Psoas muscle (tissue), 8 donors: ENCODE measurements around the gene RHBDD3. TPM values are rescaled to one million over a fixed set of nuclear protein-coding genes. Genes with fewer than 3 reads are reported as not detected.

Experiments used
- ATAC-seq, 4 donors: fragments of 200-7000 bp; cut with Tn5 transposase; one replicate each; pipeline ENCODE4 v1.9.1; 2020; ENCODE audit warnings: moderate library complexity in 3 of 4, mild to moderate bottlenecking in 2 of 4
- DNase-seq, 2 donors: peaks; one replicate each; pipeline ENCODE4 v3.0.0-alpha.2; 2020
- H3K27ac ChIP-seq: fragments of 200-600 bp; one replicate; pipeline ENCODE4 v1.8.0; 2022
- H3K27me3 ChIP-seq, 3 donors: fragments of 200-600 bp in 1 of 3; one replicate each; pipeline versions ENCODE4 v1.6.1 to v1.8.0; 2013 to 2022; ENCODE audit warnings: low read length in 2 of 3, mild to moderate bottlenecking in 2 of 3, moderate library complexity in 1 of 3; ENCODE audit not compliant: insufficient read depth in 3 of 3
- H3K36me3 ChIP-seq, 2 donors: fragments of 200-600 bp in 1 of 2; one replicate each; pipeline versions ENCODE4 v1.6.1 to v1.8.0; 2013 to 2022; ENCODE audit warnings: low read depth in 1 of 2, mild to moderate bottlenecking in 1 of 2, moderate library complexity in 1 of 2; ENCODE audit not compliant: insufficient read depth in 1 of 2
- H3K4me1 ChIP-seq: fragments of 200-600 bp; one replicate; pipeline ENCODE4 v1.8.0; 2022
- H3K4me3 ChIP-seq: fragments of 200-600 bp; one replicate; pipeline ENCODE4 v1.8.0; 2022; ENCODE audit warnings: mild to moderate bottlenecking
- H3K9me3 ChIP-seq: fragments of 200-600 bp; one replicate; pipeline ENCODE4 v1.8.0; 2022
- CTCF ChIP-seq: fragments of 200-600 bp; IDR thresholded peaks from one replicate; pipeline ENCODE4 v1.8.0; 2022; ENCODE audit warnings: antibody characterized with exemption
- WGBS, 3 donors: extraction: QIAGEN DNeasy Blood & Tissue Kit; methylation state at CpG; one replicate each; pipeline versions ENCODE4 v1.1.6 to v1.1.7; 2013; 5-methylcytosine and 5-hydroxymethylcytosine counted together
- intact Hi-C, 2 donors: fragments of 100-400 bp; cut with DNase I; formaldehyde crosslinking; loops; one replicate each; pipeline versions ENCODE4 v1.11.0 to v1.14.2; 2022
- polyA plus RNA-seq, 3 donors: library from polyadenylated mRNA; stranded (reverse); fragments of 200-250 nt; gene quantifications; one replicate each; pipeline ENCODE4 v1.2.3, GENCODE V29; 2013
- total RNA-seq, 4 donors: library from RNA; stranded (reverse); fragmentation: NEBNext Ultra II Directional in 2 of 4; extraction: Animal tissue kit (Norgen Biotek cat#: 25700) in 2 of 4; gene quantifications; one replicate each; pipeline versions ENCODE4 v1.2.1 to v1.2.4, GENCODE V29; 2021 to 2023
- donor health status: healthy with polysubstance abuse.
- donor health status: DM: no; HTN: no; CAD: no; lungs with moderate emphysema.
- donor health status: Bipolar disorder and iron deficiency.
- donor health status: healthy.
- donor health status: DM: yes; HTN: yes; CAD: no.
- donor health status: DM: no; HTN: no; CAD: no.
- donor health status: DM: no; HTN: no; CAD: no.
- donor health status: DM: yes; HTN: yes; CAD: no.

RHBDD3 gene
- total and polyA plus RNA-seq, 7 donors: 10.6 to 36.5 (median 20.3) TPM

GRCh38 chr22:29218758-29219408 lies 48.9 kb downstream of the RHBDD3 start:
- WGBS, 3 donors: 87 to 90% (median 87%) methylated on average over 10 to 11 of the region's 11 CpGs
- TF ChIP-seq CTCF: no peak
- H3K27ac ChIP-seq: no peak overlapping the region
- ATAC-seq (no peak), DNase-seq (peak in 1 of 2 donors; percentile 33)
- no peak overlapping the region for H3K4me3 ChIP-seq
- no peaks in the 10 kb centered on the region for H3K36me3 ChIP-seq
- no peaks in the 10 kb centered on the region for H3K27me3 ChIP-seq
- no peaks in the 10 kb centered on the region for H3K4me1 ChIP-seq
- intact Hi-C loops: no loop called here
- H3K9me3 ChIP-seq: no peaks in the 10 kb centered on the region

DNA sequence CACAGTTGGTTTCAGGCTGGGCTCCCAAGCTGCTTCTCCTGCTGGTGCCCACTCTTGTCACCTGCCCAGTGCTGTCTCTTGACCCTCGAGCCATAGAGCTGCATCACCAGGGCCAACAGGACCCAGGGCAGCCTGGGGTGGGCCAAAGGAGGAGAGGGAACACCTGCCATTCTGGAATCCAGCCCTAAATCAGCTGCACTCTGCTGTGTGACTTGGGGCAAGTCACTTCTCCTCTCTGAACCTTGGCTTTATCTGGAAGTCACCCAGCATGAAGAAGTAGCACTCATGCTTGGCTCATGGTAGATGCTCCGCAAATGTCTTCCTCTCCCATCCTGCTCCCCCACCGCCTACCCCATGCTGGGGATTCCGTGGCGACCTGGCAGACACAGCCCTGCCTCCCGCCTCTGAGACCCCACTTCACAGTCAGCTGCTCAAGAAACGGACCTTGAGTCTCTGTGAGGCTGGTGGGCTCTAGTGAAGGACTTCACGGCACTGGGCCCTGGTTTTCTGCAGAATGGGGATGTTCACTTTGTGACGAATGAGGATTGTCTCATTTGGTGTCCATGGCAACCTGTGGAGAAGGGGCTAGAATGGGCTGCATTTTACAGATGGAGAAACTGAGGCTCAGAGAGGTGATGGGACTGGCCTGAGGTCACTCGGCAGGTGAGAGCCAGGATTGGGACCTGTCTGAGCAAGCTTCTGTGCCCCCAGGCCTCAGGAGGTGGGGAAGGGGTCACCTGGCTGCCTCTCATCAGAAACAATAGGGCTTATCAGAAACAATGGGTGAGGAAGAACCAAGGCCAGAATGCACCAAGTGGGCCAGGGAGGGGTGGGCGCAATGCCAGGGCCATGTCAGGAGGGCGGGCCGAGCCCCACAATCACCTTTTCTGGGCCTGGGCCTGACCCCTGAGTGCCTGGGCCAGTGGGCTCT lies 49.7 kb downstream of the RHBDD3 start:
- WGBS, 3 donors: 73 to 88% (median 82%) methylated on average over 13 of the region's 13 CpGs
- Histone ChIP-seq H3K36me3 (no peaks in the 10 kb centered on the region), H3K27me3 (no peaks in the 10 kb centered on the region), H3K4me3 (no peak overlapping the region), H3K27ac (no peak overlapping the region), H3K9me3 (no peaks in the 10 kb centered on the region), H3K4me1 (no peaks in the 10 kb centered on the region)
- DNase-seq (peak in 1 of 2 donors; percentile 48), ATAC-seq (no peak)
- no peak for TF ChIP-seq CTCF
- intact Hi-C loops: no loop called here

DNA sequence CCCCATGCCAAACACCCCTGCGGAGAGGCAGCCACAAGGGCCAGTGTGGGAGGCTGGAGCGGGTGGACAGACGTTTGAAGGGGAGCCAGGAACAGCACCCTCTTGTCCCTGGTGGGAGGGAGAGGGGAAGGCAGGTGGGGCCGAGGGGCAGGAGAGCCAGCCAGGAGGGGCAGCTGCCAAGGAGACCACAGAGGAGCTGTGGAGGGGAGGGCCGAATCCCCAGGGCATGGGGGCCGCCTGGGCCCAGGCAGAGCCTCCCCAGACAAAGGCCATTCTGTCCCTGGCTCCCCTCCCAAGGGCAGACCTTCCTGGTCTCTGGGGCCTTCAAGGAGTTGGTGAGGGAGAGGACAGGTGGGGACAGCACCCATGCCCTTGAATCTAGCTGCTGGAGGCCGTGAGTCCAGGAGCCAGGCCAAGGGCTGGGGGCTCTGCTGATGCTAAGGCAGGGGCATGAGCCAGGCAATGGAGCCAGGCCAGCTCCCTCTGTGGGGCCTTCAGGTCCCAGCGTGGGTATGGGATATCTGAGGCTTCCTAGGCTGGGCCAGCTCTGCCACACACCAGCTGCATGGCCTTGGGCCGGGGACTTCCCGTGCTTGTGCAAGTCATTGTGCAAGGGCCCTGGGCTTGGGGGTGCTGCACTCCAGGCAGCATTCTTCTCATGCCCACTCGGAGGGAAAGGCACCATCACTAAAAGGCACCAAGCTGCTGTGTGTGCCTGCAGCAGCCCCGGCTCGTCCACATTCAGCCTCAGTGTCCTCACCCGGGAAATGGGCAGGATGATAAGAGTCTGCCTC lies 50.7 kb downstream of the RHBDD3 start:
- Histone ChIP-seq H3K4me1 (no peaks in the 10 kb centered on the region), H3K36me3 (no peaks in the 10 kb centered on the region), H3K27ac (no peak overlapping the region), H3K27me3 (no peaks in the 10 kb centered on the region), H3K4me3 (no peak overlapping the region), H3K9me3 (no peaks in the 10 kb centered on the region)
- intact Hi-C loops: no loop called here
- ATAC-seq: peak; percentile 53 to 77 (median 68)
- DNase-seq: peak; percentile 56 to 75
- TF ChIP-seq CTCF: no peak
- 50 to 71% (median 51%) methylated on average over 13 to 14 of the region's 14 CpGs for WGBS, 3 donors

DNA sequence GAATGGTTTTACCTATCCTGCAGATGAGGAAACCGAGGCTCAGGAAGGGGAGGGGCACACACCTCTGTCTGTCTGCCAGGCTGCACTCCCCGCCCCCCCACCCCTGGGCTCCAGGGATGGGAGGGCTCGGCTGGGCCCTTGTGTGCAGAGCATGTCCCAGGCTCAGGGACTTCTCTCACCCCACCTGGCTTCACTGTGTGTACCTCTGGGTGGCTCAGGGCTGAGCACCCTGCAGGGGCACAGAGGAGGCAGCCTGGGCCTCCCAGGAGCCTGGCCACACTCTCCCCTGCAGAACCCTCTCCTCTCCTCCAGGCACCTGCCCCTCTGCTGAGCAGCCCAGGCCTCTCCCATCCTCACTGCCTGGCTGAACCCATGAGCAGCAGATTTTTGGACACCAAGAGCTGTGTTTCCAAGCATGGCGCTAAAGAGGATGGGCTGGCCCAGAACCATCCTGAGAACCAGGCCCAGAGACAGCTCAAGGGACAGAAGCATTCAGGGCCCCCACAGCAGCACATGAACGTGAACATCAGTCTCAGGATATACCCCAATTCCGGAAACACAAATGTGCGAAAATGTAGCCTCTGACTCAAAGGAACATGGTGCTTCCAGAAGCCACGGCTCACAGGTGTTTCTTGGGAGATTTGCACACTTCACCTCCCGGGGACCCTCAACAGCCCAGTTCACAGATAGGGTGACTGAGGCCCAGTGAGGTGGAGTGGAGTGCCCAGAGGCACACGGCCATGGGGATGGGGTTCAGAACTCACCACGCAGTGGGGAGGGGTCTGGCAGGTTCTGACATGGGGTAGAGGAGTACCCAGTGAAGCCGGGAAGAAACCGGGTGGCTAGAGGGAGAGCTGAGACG lies 51.5 kb downstream of the RHBDD3 start:
- TF ChIP-seq CTCF: no peak
- Histone ChIP-seq H3K9me3 (no peaks in the 10 kb centered on the region), H3K27ac (no peak overlapping the region), H3K27me3 (no peaks in the 10 kb centered on the region), H3K4me1 (no peaks in the 10 kb centered on the region), H3K36me3 (no peaks in the 10 kb centered on the region), H3K4me3 (no peak overlapping the region)
- 70 to 83% (median 71%) methylated on average over 14 of the region's 14 CpGs for WGBS, 3 donors
- no peak for ATAC-seq
- intact Hi-C loops: no loop called here
- DNase-seq: no peak
